Suppressor macrophage (primary cell): Measurements from ENCODE around the gene N4BP2L2.
A peak's percentile ranks its signal among the peaks of the same experiment; 100 is the strongest.

ENCODE experiments used
- DNase-seq, 4 experiments: peaks; one replicate each; pipeline ENCODE4 v3.0.0-alpha.2; 2020 to 2022

Gene N4BP2L2

DNA sequence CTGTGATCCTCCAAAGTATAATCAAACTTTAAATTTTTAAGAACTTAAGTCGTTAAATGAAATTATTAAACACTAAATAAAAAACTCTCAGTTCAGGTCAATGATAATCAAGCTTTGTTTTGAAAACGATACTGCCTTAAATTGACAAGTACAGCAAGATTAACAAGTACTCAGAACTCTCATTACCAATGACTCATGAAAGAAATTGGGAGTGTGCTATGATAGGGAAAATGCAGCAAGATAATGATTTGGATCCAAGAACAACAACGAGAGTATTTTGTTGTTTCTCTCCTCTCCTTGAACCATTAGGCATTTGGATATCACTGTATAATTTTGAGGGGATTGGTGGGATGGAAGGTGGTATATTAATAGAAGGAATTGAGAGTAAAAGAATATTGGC lies 10.2 kb downstream of the N4BP2L2 start:
- no peak for DNase-seq

DNA sequence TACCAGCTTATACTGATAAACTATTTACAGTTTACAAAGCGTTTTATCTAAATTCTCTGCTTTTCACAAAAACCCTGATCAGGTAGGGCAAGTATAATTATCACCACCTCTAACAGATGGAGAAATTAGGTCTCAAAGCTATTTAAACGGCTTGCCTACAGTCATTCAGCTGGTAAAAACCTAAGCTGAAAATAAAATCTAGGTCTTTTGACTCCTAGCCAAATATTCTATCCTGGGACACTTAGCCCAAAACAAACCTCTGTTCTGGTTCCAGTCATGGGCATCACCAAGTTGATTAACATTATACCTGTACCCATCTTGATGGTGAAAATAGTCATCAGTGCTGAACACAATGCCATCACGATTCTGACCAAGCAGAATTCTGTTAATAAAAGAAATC lies 11.4 kb downstream of the N4BP2L2 start:
- no peak for DNase-seq

DNA sequence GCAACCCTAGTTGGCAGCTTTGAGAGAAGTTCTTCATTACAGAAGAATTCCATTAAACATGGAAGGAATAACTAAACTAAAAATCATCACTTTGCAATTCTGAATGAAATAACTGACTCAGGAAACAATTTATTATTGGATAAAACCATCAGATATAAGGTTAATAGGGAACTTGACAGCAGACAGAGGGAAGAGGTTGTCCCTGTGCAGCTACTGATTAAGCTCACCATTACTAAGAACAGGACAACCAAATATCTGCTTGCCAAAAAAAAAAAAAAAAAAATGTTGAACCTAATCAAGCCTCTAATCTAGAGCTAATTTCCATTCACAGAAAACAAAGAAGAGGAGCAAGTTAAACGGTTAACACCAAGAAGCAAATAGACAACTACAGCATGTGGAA lies 12.8 kb downstream of the N4BP2L2 start:
- no peak for DNase-seq

DNA sequence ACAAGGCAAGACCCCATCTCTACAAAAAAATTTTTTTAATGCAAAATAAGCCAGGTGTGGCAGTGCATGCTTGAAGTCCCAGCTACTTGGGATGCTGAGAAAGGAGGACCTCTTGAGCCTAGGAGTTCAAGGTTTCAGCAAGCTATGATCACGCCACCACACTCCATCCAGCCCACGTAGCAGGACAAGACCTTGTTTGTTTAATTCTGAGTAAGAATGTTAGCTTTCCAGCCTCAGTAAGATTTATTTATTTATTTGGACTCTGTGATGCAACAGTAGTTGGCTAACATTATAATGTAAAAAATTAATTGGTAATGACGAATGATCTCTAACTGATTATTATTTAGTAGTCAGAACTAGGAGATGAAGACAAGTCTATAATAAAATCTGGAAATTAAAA lies 23.3 kb downstream of the N4BP2L2 start:
- DNase-seq, result no peak

DNA sequence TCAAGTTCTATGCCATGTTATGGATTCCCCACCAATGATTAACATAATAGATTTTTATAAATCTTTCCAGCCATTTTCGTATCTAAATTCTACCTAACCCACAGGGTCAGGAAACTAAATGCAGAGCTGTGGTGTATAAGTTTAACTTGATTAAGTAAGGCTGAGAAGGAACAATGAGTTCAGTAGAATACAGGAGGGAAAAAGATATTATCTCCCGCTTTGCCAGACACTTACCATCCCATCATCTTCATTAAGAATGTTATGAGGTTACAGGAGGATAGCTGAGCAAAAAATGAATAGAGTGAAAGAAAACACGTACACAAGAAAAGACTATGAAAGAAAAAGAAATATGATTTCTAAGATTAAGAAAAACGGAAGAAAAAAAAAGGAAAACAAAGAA lies 27.1 kb downstream of the N4BP2L2 start:
- no peak for DNase-seq

DNA sequence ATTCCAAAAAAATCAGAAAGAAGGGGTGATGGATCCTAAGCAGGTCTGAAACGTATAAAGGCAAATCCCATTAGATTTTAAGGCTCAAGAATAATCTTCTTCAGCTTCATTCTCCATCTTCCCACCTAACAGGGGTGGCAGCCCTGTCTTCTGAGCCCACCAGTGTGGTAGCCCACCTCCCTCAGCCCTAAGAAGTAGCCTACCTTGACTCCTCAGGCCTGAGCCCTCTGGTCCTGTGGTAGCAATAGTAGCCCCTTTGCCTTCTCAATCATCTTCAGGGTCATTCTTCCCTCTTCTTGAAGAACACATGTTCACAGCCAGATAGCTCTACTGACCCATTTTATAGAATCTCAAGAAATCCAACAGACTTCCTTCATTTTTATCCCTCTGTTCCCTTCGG lies 33.7 kb downstream of the N4BP2L2 start:
- no peak for DNase-seq

DNA sequence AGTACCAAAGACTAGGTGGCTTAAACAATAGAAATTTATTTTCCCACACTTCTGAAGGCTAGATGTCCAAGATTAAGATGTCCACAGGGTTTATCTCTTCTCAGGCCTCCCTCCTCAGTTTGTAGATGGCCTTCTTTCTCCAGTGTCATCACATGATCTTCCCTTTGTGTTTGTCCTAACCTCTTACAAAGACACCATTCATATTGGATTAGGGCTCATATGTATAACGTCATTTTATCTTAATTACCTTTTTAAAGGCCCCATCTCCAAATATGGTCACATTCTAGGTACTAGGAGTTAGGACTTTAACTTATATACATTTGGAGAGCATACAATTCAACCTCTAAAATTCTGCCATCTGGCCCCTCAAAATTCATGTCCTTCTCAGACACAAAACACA lies 34.3 kb downstream of the N4BP2L2 start:
- no peak for DNase-seq

DNA sequence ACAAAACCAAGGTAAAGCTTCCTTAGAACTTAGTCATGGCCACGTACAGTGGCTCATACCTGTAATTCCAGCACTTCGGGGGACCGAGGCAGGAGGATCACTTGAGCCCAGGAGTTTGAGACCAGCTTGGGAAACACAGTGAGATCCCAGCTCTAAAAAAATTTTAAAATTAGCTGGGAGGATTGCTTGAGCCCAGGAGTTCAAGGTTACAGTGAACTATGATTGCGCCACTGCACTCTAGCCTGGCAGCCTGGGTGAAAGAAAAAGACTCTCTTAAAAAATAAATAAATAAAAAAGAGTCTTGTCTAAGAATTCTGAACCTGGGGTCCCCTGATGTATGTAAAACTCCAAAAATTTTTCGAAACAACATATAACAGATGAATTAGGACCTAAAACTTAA lies 34.9 kb downstream of the N4BP2L2 start:
- DNase-seq, result no peak

DNA sequence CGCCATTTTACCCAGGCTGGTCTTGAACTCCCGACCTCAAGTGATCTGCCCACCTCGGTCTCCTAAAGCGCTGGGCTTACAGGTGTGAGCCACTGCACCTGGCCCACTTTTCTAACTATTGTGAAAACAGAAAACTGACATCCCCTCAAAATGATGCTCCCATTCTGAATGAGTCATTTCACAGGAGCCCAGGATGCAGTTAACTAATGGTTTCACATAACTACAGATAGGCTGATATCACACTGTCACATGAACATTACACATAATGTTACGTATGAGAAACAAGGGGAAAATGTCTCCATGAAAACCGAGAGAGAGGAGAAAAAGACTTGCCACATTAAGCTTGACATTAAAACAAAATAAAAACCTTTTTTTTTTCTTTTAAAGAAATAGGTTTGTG lies 37.5 kb downstream of the N4BP2L2 start:
- no peak for DNase-seq

DNA sequence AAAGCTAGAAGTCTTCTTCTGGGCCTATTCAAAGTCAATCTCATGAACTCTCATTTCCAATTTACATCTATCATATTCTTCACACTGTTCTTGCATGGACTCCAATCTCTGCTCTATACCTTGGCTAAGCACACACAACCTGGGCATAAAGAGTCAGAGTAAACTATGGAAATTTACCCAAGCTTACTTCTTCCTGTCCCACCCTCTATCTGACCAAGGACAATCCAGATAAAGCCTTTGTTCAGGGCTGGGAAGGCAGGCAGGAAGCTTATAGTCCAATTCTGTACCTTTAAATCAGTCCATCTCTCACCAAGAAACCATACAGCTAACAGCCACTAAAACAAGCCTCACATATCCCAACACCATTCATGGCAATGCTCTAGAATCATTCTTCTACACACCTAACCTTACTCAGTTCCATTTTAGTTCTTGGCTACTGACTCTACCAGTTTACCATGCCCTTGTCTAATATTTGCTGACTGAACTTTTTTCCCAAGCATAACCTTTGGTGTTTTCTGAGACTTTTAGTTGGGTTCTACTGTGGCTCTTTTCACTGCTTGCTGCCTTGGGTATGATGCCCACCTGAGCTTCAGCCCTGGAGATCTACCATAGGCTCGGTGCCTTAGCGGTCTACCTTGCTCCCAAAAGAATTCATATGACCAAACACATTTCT lies 38.9 kb downstream of the N4BP2L2 start:
- DNase-seq, result no peak

DNA sequence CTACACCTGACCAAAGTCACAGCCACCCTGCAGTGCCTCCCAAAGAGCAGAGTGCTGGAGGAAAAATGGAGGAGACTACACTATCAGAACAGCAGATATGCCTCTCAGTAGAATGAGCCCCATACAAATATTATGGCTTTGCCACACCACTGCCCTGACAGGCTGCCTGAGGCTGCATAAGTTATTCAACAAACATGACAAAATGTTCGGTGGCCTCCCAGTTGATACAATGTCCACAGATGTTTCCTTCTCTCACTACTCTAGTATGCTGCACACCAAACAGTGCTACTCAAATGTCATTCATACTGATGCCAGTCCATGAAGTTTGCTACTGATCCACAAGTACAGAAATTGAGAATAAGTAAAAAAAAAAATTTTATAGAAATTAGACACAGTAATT lies 41.0 kb downstream of the N4BP2L2 start:
- no peak for DNase-seq

DNA sequence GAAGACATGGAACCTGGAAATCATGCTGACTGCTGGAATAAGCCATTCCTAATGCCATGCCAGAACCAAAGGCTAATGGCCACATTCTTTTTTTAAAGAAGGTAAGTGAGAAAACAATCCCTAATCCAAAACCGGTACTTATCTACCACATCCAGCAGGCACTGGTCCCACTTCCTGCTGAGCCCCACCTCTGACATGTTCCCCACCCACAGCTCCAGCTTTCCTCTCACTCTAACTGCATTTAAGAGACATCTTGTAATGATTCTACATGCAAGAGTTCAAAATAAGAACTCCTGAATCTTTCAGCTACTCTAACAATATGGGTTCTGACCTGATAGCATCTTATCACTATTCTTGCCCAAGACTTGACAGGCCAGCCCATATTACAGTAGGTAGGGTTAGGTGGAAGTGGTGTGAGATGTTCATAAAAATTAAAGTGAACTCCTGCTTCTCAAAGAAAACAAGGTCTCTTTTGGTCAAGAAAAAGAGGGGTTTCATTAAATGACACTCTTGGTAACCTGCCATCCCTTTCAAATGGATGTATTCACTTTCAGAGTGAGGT lies 41.9 kb downstream of the N4BP2L2 start:
- DNase-seq, result no peak

DNA sequence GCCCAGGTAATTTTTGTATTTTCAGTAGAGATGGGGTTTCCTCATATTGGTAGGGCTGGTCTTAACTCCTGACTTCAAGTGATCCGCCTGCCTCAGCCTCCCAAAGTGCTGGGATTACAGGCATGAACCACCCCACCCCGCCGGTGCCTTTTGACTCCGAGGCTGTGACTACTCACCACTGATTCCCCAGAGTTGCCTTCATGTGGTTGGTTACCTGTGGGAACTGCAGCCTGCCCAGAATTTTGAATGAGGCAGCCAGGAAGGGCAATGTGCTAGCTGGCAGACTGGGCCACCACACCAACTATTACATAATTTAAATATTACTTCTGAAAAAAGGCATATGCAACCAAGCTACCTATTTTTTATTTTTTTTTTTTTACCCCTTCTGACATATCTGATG lies 42.8 kb downstream of the N4BP2L2 start:
- DNase-seq, result no peak

DNA sequence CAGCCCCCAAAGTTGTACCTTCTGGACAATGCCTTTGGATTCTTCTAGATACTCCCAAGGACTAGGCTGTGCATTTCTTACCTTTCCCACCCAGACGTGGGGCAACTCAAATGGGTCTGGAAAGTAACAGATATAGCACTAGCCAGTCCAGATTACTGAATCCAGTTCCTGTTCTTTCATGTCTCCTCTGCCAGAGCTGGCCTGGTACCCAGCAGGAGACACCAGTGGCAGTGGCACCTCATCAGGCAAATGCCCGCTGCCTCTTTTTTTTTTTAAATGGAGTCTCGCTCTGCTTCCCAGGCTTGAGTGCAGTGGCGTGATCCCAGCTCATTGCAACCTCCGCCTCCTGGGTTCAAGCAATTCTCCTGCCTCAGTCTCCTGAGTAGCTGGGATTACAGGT lies 43.2 kb downstream of the N4BP2L2 start:
- no peak for DNase-seq

DNA sequence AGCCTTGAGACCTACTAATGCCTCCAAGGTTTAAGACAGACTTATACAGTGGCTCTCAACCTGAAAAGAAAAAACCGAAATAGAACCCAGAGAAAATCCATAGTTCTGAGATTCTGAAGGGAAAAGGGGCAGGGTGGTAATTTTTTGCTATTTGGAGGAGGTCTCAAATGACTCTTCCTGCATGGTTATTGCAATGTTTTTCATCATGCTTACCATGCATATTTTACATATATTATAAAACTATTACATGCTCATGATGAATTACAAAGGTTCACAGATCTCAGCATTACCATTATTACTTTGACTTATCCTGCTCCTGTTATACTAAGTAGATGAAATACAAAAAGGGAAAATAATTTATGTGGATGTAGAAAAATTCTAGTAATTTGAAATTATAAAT lies 47.6 kb downstream of the N4BP2L2 start:
- no peak for DNase-seq

DNA sequence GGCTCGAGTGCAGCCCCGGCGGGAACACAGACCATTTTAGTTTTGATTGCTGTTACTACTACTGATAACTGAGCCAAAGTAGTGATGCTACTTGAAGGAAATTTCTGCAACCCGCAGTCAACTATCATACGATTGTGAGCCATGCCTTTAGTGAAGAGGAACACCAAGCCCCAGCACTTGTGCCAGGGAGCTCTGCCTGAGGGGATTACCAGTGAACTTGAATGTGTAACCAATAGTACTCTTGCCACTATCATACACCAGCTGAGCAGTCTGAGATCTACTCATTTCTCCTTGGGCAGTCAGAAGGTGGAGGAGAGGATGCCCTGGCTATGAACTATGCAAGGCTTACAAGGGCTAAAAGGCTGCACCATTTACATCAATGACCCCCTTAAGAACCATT lies 61.7 kb downstream of the N4BP2L2 start:
- no peak for DNase-seq

DNA sequence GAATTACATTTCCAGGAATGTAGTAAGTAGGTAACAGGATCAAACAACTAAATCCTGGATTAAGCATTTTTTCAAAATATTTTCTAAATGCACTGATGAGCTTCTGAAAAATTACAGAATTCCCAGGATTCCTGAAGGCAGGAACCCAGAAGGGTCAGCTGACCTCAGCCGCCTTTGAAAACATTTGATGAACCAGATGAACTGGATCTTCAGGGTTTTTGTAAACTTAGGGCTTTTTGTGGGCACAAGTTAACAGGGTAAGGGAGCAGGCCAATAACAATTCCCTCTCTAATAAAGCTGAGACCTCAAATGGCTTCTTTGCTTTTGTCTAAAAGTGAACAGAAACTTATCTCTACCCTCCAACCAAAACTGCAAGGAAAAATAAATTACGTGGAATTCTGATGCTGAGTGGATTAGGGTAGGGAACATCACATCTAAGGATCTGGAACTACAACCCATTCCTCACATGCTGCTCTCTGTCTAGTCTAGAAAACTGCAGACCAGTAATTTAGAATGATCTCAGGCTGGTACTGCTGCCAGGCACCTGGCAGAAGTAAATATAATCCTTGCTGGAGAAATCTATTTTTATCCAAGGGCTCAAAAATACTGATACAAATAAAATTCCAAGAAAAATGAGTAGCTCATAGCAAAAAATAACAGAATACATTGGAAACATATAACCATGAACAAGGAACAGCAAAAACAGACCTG lies 62.4 kb downstream of the N4BP2L2 start:
- DNase-seq, result no peak

DNA sequence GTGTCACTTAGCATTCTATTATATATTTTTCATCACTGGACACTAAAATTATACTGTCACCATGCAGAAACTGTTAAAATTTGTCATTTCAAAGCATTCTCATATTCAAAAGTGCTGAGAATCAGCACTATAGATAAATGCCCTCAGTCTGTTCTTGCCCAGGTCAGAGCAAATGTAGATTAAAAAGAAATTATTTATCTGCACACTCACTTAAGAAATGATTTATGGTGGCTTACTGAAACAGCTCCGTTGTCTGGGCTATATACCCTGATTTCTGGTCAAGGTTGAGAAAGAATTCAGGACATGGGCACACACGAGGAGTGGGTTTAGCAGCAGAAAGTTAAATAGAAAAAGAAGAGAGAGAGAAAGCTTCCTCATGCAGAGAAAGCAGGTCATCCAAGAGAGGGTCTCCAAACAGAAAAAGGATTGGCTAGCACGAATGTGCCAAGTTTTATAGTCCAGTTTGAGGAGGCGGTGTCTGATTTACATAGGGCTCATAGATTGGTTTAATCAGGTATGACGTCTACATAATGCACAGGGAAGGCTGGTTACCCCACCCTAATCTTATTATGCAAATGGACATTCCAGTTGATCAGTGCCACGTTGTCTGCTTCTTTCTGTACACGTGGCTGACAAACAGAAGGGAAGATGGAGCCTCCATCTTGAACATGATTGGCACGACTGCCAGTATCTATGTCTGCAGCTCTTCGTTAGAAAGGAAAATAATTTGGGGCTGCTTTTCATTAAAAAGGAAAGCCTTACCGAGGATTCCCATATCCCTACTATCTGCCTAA lies 63.4 kb downstream of the N4BP2L2 start:
- no peak for DNase-seq

DNA sequence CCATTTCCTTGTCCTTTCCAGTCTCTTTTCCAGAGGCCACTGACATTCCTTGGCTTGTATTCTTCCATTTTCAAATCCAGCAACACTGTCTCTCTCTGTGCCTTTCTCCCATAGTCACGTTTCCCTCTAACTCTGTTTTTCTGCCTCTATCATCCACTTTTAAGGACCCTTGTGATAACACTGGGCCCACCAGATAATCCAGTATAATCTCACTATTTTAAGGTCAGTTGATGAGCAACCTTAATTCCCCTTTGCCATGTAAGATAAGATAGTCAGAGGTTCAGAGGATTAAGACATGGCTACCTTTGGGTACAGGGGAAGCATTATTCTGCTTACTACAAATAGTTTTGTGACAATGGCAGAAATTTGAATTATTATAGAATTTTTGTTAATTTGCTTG lies 64.9 kb downstream of the N4BP2L2 start:
- DNase-seq, result no peak

DNA sequence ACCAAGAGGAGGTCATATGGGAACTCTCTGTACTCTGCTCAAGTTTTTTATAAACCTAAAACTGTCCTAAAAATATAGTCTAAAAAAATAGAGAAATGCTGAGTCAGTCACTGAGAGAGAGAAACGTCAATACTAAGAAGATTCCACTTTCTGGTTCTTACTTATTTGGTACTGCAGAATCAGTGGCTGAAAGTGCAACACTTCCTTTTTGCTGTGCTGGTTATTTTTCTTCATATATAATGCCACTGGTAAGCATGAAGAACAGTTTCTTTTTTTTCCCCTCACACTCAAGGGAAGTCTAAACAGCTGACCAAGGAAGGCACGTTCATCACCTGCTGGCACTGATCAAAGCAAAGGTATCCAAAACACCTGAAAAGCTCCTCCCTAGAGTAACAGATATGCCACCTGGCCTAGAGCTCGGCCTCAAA lies 66.4 kb downstream of the N4BP2L2 start:
- DNase-seq, result peak in 3 of 4 experiments; percentile 7 to 63 (median 28)

DNA sequence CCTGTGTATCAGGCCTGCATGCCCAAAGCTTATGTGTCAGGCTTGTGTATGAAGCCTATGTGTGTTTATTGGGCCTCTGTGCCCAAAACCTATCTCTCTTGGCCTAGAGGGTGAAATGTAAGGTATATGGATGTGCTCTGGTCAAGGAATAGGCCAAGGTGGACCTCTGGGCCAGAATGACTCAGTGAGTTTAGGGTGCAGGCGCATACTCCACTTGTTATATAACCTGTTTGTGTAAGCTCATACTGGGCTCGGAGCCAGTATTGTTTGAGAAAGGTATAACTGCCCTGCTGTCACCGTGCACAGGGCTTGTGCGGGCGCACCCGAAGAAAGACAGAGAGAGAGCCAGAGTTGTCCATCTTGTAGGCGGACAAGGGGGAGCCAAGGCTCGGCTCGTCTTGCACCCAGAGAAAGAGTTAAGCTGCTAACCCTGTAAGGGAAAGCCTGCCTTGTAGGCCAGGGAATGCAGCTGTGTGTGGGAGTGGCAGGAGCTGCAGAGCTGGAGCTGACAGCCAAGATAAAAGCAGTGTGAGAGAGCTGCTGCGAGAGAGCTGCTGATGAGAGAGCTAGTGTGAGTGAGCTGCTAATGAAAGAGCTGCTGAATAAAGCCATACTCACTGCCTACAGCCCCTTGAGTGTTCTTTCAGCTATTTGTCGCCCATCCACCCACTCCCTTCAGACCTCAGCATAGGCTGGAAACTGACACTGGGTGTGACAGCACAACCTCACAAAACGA lies 67.2 kb downstream of the N4BP2L2 start:
- DNase-seq, result no peak

DNA sequence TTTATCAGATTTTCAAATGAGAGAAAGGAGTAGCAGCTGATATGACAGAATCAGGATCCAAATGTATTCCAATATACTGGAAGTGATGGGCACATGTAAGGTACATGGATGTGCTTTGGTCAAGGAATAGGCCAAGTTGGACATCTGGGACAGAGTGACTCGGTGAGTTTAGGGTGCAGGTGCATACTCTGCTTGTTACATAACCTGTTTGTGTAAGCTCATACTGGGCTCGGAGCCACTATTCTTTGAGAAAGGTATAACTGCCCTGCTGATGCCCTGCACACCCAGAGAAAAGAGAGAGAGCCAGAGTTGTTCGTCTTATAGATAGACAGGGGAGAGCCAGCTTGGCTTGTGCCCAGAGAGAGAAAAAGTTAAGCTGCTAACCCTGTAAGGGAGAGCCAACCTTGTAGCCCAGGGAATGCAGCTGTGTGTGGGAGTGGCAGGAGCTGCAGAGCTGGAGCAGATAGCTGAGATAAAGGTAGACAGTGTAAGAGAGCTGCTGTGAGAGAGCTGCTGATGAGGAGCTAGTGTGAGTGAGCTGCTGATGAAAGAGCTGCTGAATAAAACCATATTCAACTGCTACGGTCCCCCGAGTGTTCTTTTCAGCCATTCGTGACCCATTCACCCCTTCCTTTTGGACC lies 70.0 kb downstream of the N4BP2L2 start:
- DNase-seq, result no peak
